Measurements from ENCODE around the gene ZDHHC8.

DNA sequence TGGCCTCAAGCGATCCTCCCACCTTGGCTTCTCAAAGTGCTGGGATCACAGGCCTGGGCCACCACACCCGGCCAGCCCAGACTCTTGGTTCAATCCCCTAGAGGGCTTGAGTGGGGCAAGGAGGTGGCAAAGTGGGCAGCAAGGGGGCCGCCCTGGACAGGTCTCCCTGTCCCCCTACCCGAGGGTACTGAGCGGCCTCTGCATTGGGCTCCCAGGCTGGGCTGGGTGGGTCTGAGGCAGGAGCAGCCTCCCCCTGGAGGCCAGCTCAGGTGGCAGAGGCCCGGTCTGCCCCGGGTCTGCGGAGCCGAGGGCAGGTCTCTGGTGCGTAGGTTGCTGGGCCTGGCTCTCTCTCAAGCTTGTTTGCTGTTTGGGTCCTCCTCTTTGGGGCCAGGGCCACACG is 41.6 kb downstream of the ZDHHC8 start:
- TF ChIP-seq, protein P1, sequence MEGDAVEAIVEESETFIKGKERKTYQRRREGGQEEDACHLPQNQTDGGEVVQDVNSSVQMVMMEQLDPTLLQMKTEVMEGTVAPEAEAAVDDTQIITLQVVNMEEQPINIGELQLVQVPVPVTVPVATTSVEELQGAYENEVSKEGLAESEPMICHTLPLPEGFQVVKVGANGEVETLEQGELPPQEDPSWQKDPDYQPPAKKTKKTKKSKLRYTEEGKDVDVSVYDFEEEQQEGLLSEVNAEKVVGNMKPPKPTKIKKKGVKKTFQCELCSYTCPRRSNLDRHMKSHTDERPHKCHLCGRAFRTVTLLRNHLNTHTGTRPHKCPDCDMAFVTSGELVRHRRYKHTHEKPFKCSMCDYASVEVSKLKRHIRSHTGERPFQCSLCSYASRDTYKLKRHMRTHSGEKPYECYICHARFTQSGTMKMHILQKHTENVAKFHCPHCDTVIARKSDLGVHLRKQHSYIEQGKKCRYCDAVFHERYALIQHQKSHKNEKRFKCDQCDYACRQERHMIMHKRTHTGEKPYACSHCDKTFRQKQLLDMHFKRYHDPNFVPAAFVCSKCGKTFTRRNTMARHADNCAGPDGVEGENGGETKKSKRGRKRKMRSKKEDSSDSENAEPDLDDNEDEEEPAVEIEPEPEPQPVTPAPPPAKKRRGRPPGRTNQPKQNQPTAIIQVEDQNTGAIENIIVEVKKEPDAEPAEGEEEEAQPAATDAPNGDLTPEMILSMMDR (IDR thresholded peaks at IDR 0.05; ENCODE audit: extremely low read depth in 1 of 2, insufficient read depth in 1 of 2, low read depth in 1 of 2, low read length in 2 of 2) = no peak
- TF ChIP-seq, protein P2, sequence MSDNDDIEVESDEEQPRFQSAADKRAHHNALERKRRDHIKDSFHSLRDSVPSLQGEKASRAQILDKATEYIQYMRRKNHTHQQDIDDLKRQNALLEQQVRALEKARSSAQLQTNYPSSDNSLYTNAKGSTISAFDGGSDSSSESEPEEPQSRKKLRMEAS (IDR thresholded peaks at IDR 0.05; ENCODE audit: insufficient read depth, insufficient read length) = no peak
- TF ChIP-seq MYC (IDR thresholded peaks at IDR 0.05; ENCODE audit: low read depth, low read length) (no peak), JUN (IDR thresholded peaks at IDR 0.05; ENCODE audit: borderline replicate concordance, insufficient read depth, insufficient read length, low read depth) (no peak), POLR2A (IDR thresholded peaks at IDR 0.05; ENCODE audit: low read depth, low read length) (no peak), POLR2AphosphoS5 (IDR thresholded peaks at IDR 0.05; ENCODE audit: insufficient read depth, low read depth, low read length) (no peak), FOS (IDR thresholded peaks at IDR 0.05; ENCODE audit: borderline replicate concordance, insufficient read depth, low read length) (no peak), EZH2 (IDR thresholded peaks at IDR 0.05; ENCODE audit: borderline replicate concordance, low read depth, low read length, severe bottlenecking) (no peak), GATA2 (IDR thresholded peaks at IDR 0.05; ENCODE audit: insufficient read depth, insufficient read length, low read depth, low read length) (no peak)
